ENCODE results near the gene TET1. TPM values are rescaled to one million over a fixed set of nuclear protein-coding genes. Genes with fewer than 3 reads are reported as not detected.
"Not testable (repeated sequence)": the region's sequence is repeated elsewhere in the genome, so short reads cannot be mapped to it uniquely, and the experiment has no call there.

The TET1 gene
- total RNA-seq, 2 donors from 2014 or later, result 50.8 to 60.5 TPM

- no peak for TF ChIP-seq CTCF (conservative IDR thresholded peaks at IDR 0.05)
- H3K27me3 ChIP-seq (ENCODE audit: control insufficient read depth, insufficient read depth, low read length, poor library complexity, severe bottlenecking), result no peaks in the 10 kb centered on the region
- Mint-ChIP-seq H3K9me3 (no peaks in the 10 kb centered on the region), H3K4me3 (no peak overlapping the region), H3K36me3 (ENCODE audit: low read depth) (peaks cover 86% of the 10 kb centered on the region), H3K27me3 (ENCODE audit: insufficient read depth) (no peaks in the 10 kb centered on the region), H3K4me1 (no peaks in the 10 kb centered on the region), H3K27ac (peak overlapping the region; percentile 30)
- peaks cover 92% of the 10 kb centered on the region for H3K36me3 ChIP-seq (ENCODE audit: control insufficient read depth, insufficient read depth, low read length)
- H3K27ac ChIP-seq (ENCODE audit: low read depth, low read length), result no peak overlapping the region
- WGBS, 2 experiments (ENCODE audit: insufficient coverage in 1 of 2, insufficient read length in 1 of 2), result 96 to 97% methylated on average over 7 of the region's 7 CpGs
- no peak overlapping the region for H3K4me3 ChIP-seq (ENCODE audit: low read length)
- no peak for DNase-seq
- no peaks in the 10 kb centered on the region for H3K9me3 ChIP-seq (ENCODE audit: control insufficient read depth, low read length)
- no peak overlapping the region for H3K9ac ChIP-seq (ENCODE audit: extremely low read depth, low read length, poor library complexity, severe bottlenecking)
- H3K4me1 ChIP-seq (ENCODE audit: control insufficient read depth, insufficient read depth, low read length), result no peaks in the 10 kb centered on the region
Observed at GRCh38 chr10:68734349-68734748, 174.2 kb downstream of the TET1 start.

GRCh38 chr10:68735119-68735518 lies 175.0 kb downstream of the TET1 start:
- Histone ChIP-seq H3K27ac (ENCODE audit: low read depth, low read length) (no peak overlapping the region), H3K9me3 (ENCODE audit: control insufficient read depth, low read length) (no peaks in the 10 kb centered on the region), H3K4me3 (ENCODE audit: low read length) (no peak overlapping the region), H3K4me1 (ENCODE audit: control insufficient read depth, insufficient read depth, low read length) (no peaks in the 10 kb centered on the region), H3K9ac (ENCODE audit: extremely low read depth, low read length, poor library complexity, severe bottlenecking) (no peak overlapping the region), H3K27me3 (ENCODE audit: control insufficient read depth, insufficient read depth, low read length, poor library complexity, severe bottlenecking) (no peaks in the 10 kb centered on the region), H3K36me3 (ENCODE audit: control insufficient read depth, insufficient read depth, low read length) (peaks cover 93% of the 10 kb centered on the region)
- 79 to 100% methylated on average over 2 to 6 of the region's 6 CpGs for WGBS, 2 experiments (ENCODE audit: insufficient coverage in 1 of 2, insufficient read length in 1 of 2)
- no peak for TF ChIP-seq CTCF (conservative IDR thresholded peaks at IDR 0.05)
- H3K27me3 Mint-ChIP-seq (ENCODE audit: insufficient read depth), result no peaks in the 10 kb centered on the region
- no peaks in the 10 kb centered on the region for H3K9me3 Mint-ChIP-seq
- H3K27ac Mint-ChIP-seq, result no peak overlapping the region
- DNase-seq, result no peak
- peaks cover 87% of the 10 kb centered on the region for H3K36me3 Mint-ChIP-seq (ENCODE audit: low read depth)
- no peak overlapping the region for H3K4me3 Mint-ChIP-seq
- no peaks in the 10 kb centered on the region for H3K4me1 Mint-ChIP-seq

- not testable (repeated sequence) for H3K9ac ChIP-seq (ENCODE audit: extremely low read depth, low read length, poor library complexity, severe bottlenecking); H3K4me1 Mint-ChIP-seq; H3K4me1 ChIP-seq (ENCODE audit: control insufficient read depth, insufficient read depth, low read length); H3K4me3 Mint-ChIP-seq; H3K27me3 Mint-ChIP-seq (ENCODE audit: insufficient read depth); H3K9me3 Mint-ChIP-seq; DNase-seq; H3K27ac ChIP-seq (ENCODE audit: low read depth, low read length); H3K27me3 ChIP-seq (ENCODE audit: control insufficient read depth, insufficient read depth, low read length, poor library complexity, severe bottlenecking); H3K9me3 ChIP-seq (ENCODE audit: control insufficient read depth, low read length); H3K4me3 ChIP-seq (ENCODE audit: low read length)
- Mint-ChIP-seq H3K27ac (peak overlapping the region; percentile 44), H3K36me3 (ENCODE audit: low read depth) (peaks cover 84% of the 10 kb centered on the region)
- 83 to 100% methylated on average over 1 to 7 of the region's 7 CpGs for WGBS, 2 experiments (ENCODE audit: insufficient coverage in 1 of 2, insufficient read length in 1 of 2)
- H3K36me3 ChIP-seq (ENCODE audit: control insufficient read depth, insufficient read depth, low read length), result peaks cover 95% of the 10 kb centered on the region
Observed at GRCh38 chr10:68735739-68736138, 175.6 kb downstream of the TET1 start.

DNA sequence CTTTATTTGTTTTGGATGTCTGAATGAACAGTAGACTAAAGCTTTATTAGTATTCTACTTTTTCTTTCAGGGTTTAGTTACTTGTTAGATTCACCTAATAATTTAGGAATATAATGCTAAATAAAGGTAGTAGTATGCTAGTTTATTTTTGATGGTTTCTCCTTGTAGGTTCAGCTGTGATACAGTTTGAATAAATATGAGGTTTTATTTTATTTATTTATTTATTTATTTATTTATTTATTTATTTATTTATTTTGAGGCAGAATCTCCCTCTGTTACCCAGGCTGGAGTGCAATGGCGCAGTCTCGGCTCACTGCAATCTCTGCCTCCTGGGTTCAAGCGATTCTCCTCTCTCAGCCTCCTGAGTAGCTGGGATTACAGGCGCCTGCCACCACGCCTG lies 180.5 kb downstream of the TET1 start:
- not testable (repeated sequence) for H3K27ac Mint-ChIP-seq; H3K27ac ChIP-seq (ENCODE audit: low read depth, low read length); H3K27me3 Mint-ChIP-seq (ENCODE audit: insufficient read depth); DNase-seq; H3K4me1 Mint-ChIP-seq; H3K9me3 Mint-ChIP-seq; H3K9ac ChIP-seq (ENCODE audit: extremely low read depth, low read length, poor library complexity, severe bottlenecking); H3K27me3 ChIP-seq (ENCODE audit: control insufficient read depth, insufficient read depth, low read length, poor library complexity, severe bottlenecking); H3K4me1 ChIP-seq (ENCODE audit: control insufficient read depth, insufficient read depth, low read length); H3K4me3 Mint-ChIP-seq; H3K9me3 ChIP-seq (ENCODE audit: control insufficient read depth, low read length); H3K4me3 ChIP-seq (ENCODE audit: low read length)
- WGBS, 2 experiments (ENCODE audit: insufficient coverage in 1 of 2, insufficient read length in 1 of 2), result 89 to 100% methylated on average over 3 to 5 of the region's 5 CpGs
- peaks cover 95% of the 10 kb centered on the region for H3K36me3 ChIP-seq (ENCODE audit: control insufficient read depth, insufficient read depth, low read length)
- H3K36me3 Mint-ChIP-seq (ENCODE audit: low read depth), result peaks cover 76% of the 10 kb centered on the region
